SK-N-SH treated with all-trans-retinoic acid at 6 μM for 48 hours (cell line): ENCODE data around the gene AK1.

Source experiments
- ARNTL ChIP-seq: fragments of 450-650 bp; formaldehyde crosslinking; IDR thresholded peaks from 2 replicates; pipeline ENCODE4 v1.5.0; 2020; ENCODE audit warnings: low read depth, mild to moderate bottlenecking, moderate library complexity, borderline replicate concordance
- BACH2 ChIP-seq: fragments of 250-450 bp; sonication (Bioruptor Pico); IDR thresholded peaks from 2 replicates; pipeline ENCODE4 v1.9.0; 2021; ENCODE audit warnings: mild to moderate bottlenecking, borderline replicate concordance
- CREB5 ChIP-seq: fragments of 250-450 bp; sonication (Bioruptor Pico); IDR thresholded peaks from 2 replicates; pipeline ENCODE4 v1.5.1; 2020; ENCODE audit warnings: low read depth, mild to moderate bottlenecking, moderate library complexity
- GLIS3 ChIP-seq: fragments of 250-450 bp; sonication (Bioruptor Pico); IDR thresholded peaks from 2 replicates; pipeline ENCODE4 v1.5.0; 2020; ENCODE audit warnings: mild to moderate bottlenecking, moderate library complexity
- ISL1 ChIP-seq: fragments of 250-450 bp; sonication (Bioruptor Pico); IDR thresholded peaks from 2 replicates; pipeline ENCODE4 v2.1.2; 2022; ENCODE audit warnings: mild to moderate bottlenecking, moderate library complexity
- PATZ1 ChIP-seq: fragments of 250-450 bp; sonication (Bioruptor Pico); IDR thresholded peaks from 2 replicates; pipeline ENCODE4 v1.8.0; 2020; ENCODE audit warnings: mild to moderate bottlenecking, moderate library complexity, borderline replicate concordance
- TCF4 ChIP-seq: fragments of 250-450 bp; sonication (Bioruptor Pico); IDR thresholded peaks from 2 replicates; pipeline ENCODE4 v1.8.0; 2021; ENCODE audit warnings: mild to moderate bottlenecking, moderate library complexity, borderline replicate concordance
- ZFP30 ChIP-seq: fragments of 450-650 bp; formaldehyde crosslinking; IDR thresholded peaks from 2 replicates; pipeline ENCODE4 v1.5.0; 2022; ENCODE audit warnings: mild to moderate bottlenecking, moderate library complexity
- ZNF565 ChIP-seq: fragments of 450-650 bp; formaldehyde crosslinking; conservative IDR thresholded peaks from 2 replicates; pipeline ENCODE4 v1.5.0; 2020; ENCODE audit warnings: low read depth, mild to moderate bottlenecking, moderate library complexity
- ZNF70 ChIP-seq: fragments of 450-650 bp; formaldehyde crosslinking; IDR thresholded peaks from 2 replicates; pipeline ENCODE4 v1.5.0; 2020; ENCODE audit warnings: mild to moderate bottlenecking, moderate library complexity
- TF ChIP-seq, protein P1 (sequence below): fragments of 250-450 bp; sonication (Bioruptor Pico); IDR thresholded peaks from 2 replicates; pipeline ENCODE4 v1.5.0; 2020; ENCODE audit warnings: mild to moderate bottlenecking, moderate library complexity

DNA sequence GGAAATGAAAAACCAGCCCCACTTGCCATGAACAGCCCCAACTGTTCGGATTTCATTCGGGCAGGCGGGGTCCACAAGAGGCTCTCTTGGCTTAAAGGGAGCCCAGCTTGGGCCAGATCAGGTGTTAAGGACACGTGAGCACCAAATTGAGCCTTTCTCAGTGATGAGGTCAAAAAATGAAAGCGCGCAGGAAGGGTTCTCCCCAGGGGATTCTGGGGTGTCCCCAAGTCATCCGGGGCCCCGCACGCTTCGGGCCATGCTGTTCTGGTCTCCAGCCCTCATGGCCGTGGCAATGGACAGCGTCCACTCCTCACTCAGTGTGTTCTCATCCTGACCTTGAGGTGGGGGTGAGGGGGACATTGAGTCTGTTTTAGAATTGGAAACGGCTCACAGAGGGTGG lies 10.9 kb downstream of the AK1 start:
- TF ChIP-seq CREB5 (CRISPR knock-in tag) (no peak), ZFP30 (CRISPR knock-in tag) (no peak), TCF4 (CRISPR knock-in tag) (no peak), ISL1 (CRISPR knock-in tag) (no peak), ARNTL (CRISPR knock-in tag) (no peak), ZNF70 (no peak), PATZ1 (CRISPR knock-in tag) (no peak), GLIS3 (no peak), ZNF565 (CRISPR knock-in tag) (no peak), BACH2 (CRISPR knock-in tag) (no peak)
- TF ChIP-seq, protein P1, sequence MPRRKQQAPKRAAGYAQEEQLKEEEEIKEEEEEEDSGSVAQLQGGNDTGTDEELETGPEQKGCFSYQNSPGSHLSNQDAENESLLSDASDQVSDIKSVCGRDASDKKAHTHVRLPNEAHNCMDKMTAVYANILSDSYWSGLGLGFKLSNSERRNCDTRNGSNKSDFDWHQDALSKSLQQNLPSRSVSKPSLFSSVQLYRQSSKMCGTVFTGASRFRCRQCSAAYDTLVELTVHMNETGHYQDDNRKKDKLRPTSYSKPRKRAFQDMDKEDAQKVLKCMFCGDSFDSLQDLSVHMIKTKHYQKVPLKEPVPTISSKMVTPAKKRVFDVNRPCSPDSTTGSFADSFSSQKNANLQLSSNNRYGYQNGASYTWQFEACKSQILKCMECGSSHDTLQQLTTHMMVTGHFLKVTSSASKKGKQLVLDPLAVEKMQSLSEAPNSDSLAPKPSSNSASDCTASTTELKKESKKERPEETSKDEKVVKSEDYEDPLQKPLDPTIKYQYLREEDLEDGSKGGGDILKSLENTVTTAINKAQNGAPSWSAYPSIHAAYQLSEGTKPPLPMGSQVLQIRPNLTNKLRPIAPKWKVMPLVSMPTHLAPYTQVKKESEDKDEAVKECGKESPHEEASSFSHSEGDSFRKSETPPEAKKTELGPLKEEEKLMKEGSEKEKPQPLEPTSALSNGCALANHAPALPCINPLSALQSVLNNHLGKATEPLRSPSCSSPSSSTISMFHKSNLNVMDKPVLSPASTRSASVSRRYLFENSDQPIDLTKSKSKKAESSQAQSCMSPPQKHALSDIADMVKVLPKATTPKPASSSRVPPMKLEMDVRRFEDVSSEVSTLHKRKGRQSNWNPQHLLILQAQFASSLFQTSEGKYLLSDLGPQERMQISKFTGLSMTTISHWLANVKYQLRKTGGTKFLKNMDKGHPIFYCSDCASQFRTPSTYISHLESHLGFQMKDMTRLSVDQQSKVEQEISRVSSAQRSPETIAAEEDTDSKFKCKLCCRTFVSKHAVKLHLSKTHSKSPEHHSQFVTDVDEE (CRISPR knock-in tag) = no peak
